GM12878 (cell line): ENCODE data around the gene AIFM3.

Experiments used
- CTCF ChIP-seq, 3 experiments: IDR thresholded peaks in 2 of 3; conservative IDR thresholded peaks in 1 of 3; 2 replicates each; pipeline ENCODE4 v1.5.1; 2011; ENCODE audit warnings: low read depth in 3 of 3, low read length in 3 of 3, mild to moderate bottlenecking in 3 of 3, control low read depth in 2 of 3, moderate library complexity in 2 of 3, inconsistent platforms in 1 of 3, mixed read lengths in 1 of 3; ENCODE audit not compliant: control insufficient read depth in 2 of 3, insufficient read depth in 1 of 3; ENCODE audit errors: extremely low read depth in 1 of 3
- EP300 ChIP-seq, 2 experiments: fragments of 150-350 bp in 1 of 2; IDR thresholded peaks; 2 replicates each; pipeline ENCODE4 v1.6.1; 2011 to 2012; ENCODE audit warnings: low read depth in 2 of 2, low read length in 2 of 2, borderline replicate concordance in 1 of 2, improper control_type of control experiment in 1 of 2, inconsistent platforms in 1 of 2; ENCODE audit not compliant: control insufficient read depth in 1 of 2
- FOXK2 ChIP-seq: fragments of 450-650 bp; IDR thresholded peaks from 2 replicates; pipeline ENCODE4 v1.6.1; 2017; ENCODE audit warnings: mild to moderate bottlenecking, moderate library complexity
- NR2F1 ChIP-seq: fragments of 450-650 bp; conservative IDR thresholded peaks from 2 replicates; pipeline ENCODE4 v1.6.1; 2017; ENCODE audit warnings: mild to moderate bottlenecking
- NRF1 ChIP-seq: conservative IDR thresholded peaks from 2 replicates; pipeline ENCODE4 v1.6.1; 2011; ENCODE audit warnings: mild to moderate bottlenecking, low read depth, low read length, improper control_type of control experiment
- POLR2AphosphoS5 ChIP-seq: IDR thresholded peaks from 2 replicates; pipeline ENCODE4 v1.6.1; 2011; ENCODE audit warnings: mild to moderate bottlenecking, low read length, inconsistent platforms
- USF1 ChIP-seq: IDR thresholded peaks from 2 replicates; pipeline ENCODE4 v1.6.1; 2011; ENCODE audit warnings: borderline replicate concordance, low read depth, mild to moderate bottlenecking, moderate library complexity, mixed read lengths, low read length; ENCODE audit not compliant: insufficient read depth; ENCODE audit errors: extremely low read length

GRCh38 chr22:20981787-20982562, 14.9 kb downstream of the AIFM3 start, which contains the start of gene LZTR1:
- peak; percentile 56; the same call in 1 of the 2 replicates for TF ChIP-seq NR2F1
- peak; percentile 94 for TF ChIP-seq POLR2AphosphoS5
- peak; percentile 61 to 84 (median 66) for TF ChIP-seq CTCF (IDR thresholded peaks at IDR 0.05 in 2 of 3, conservative IDR thresholded peaks at IDR 0.05 in 1 of 3; ENCODE audit: control insufficient read depth in 2 of 3, extremely low read depth in 1 of 3, insufficient read depth in 1 of 3, low read depth in 3 of 3, low read length in 3 of 3)
- no peak for TF ChIP-seq EP300 (IDR thresholded peaks at IDR 0.05; ENCODE audit: borderline replicate concordance in 1 of 2, control insufficient read depth in 1 of 2, low read depth in 2 of 2, low read length in 2 of 2)
- no peak for TF ChIP-seq USF1
- TF ChIP-seq NRF1: peak; percentile 39
- TF ChIP-seq FOXK2: no peak
